Measurements from ENCODE around the gene CPNE9.

CPNE9 gene

GRCh38 chr3:9717563-9717962 lies 13.9 kb downstream of the CPNE9 start:
- Histone ChIP-seq H3K27me3 (ENCODE audit: control insufficient read depth, insufficient read depth, low read length) (no peaks in the 10 kb centered on the region; the same call in 1 of the 2 replicates), H3K4me3 (ENCODE audit: low read depth, low read length) (no peak overlapping the region), H3K9ac (ENCODE audit: low read depth, low read length) (no peak overlapping the region), H3K4me1 (ENCODE audit: control insufficient read depth, insufficient read depth, low read length) (no peaks in the 10 kb centered on the region), H3K9me3 (ENCODE audit: control insufficient read depth, insufficient read depth, low read length) (no peaks in the 10 kb centered on the region), H3K36me3 (ENCODE audit: control insufficient read depth, insufficient read depth, low read length) (no peaks in the 10 kb centered on the region), H3K27ac (ENCODE audit: low read depth, low read length) (no peak overlapping the region)

GRCh38 chr3:9718118-9718517 lies 14.5 kb downstream of the CPNE9 start:
- Histone ChIP-seq H3K9ac (ENCODE audit: low read depth, low read length) (no peak overlapping the region), H3K27me3 (ENCODE audit: control insufficient read depth, insufficient read depth, low read length) (no peaks in the 10 kb centered on the region; the same call in 1 of the 2 replicates), H3K36me3 (ENCODE audit: control insufficient read depth, insufficient read depth, low read length) (no peaks in the 10 kb centered on the region), H3K4me1 (ENCODE audit: control insufficient read depth, insufficient read depth, low read length) (no peaks in the 10 kb centered on the region), H3K4me3 (ENCODE audit: low read depth, low read length) (no peak overlapping the region), H3K27ac (ENCODE audit: low read depth, low read length) (no peak overlapping the region), H3K9me3 (ENCODE audit: control insufficient read depth, insufficient read depth, low read length) (no peaks in the 10 kb centered on the region)

GRCh38 chr3:9721015-9721699 lies 17.5 kb downstream of the CPNE9 start:
- Histone ChIP-seq H3K4me3 (ENCODE audit: low read depth, low read length) (no peak overlapping the region), H3K36me3 (ENCODE audit: control insufficient read depth, insufficient read depth, low read length) (no peaks in the 10 kb centered on the region), H3K9me3 (ENCODE audit: control insufficient read depth, insufficient read depth, low read length) (no peaks in the 10 kb centered on the region), H3K27ac (ENCODE audit: low read depth, low read length) (no peak overlapping the region), H3K9ac (ENCODE audit: low read depth, low read length) (no peak overlapping the region), H3K4me1 (ENCODE audit: control insufficient read depth, insufficient read depth, low read length) (no peaks in the 10 kb centered on the region), H3K27me3 (ENCODE audit: control insufficient read depth, insufficient read depth, low read length) (no peaks in the 10 kb centered on the region)

GRCh38 chr3:9721700-9722060 lies 18.0 kb downstream of the CPNE9 start:
- no peak overlapping the region for H3K4me3 ChIP-seq (ENCODE audit: low read depth, low read length)
- H3K36me3 ChIP-seq (ENCODE audit: control insufficient read depth, insufficient read depth, low read length): no peaks in the 10 kb centered on the region
- no peaks in the 10 kb centered on the region for H3K27me3 ChIP-seq (ENCODE audit: control insufficient read depth, insufficient read depth, low read length)

GRCh38 chr3:9725775-9726515 lies 22.3 kb downstream of the CPNE9 start:
- H3K36me3 ChIP-seq (ENCODE audit: control insufficient read depth, insufficient read depth, low read length): no peaks in the 10 kb centered on the region
- H3K9me3 ChIP-seq (ENCODE audit: control insufficient read depth, insufficient read depth, low read length): no peaks in the 10 kb centered on the region
- no peak overlapping the region for H3K9ac ChIP-seq (ENCODE audit: low read depth, low read length)
- no peak overlapping the region for H3K4me3 ChIP-seq (ENCODE audit: low read depth, low read length)
- no peak overlapping the region for H3K27ac ChIP-seq (ENCODE audit: low read depth, low read length)
- no peaks in the 10 kb centered on the region for H3K27me3 ChIP-seq (ENCODE audit: control insufficient read depth, insufficient read depth, low read length)
- peaks cover 5% of the 10 kb centered on the region; the same call in 1 of the 2 replicates for H3K4me1 ChIP-seq (ENCODE audit: control insufficient read depth, insufficient read depth, low read length)

More at GRCh38 chr3:9721700-9722060, 18.0 kb downstream of the CPNE9 start:
- Histone ChIP-seq H3K27ac (ENCODE audit: low read depth, low read length) (no peak overlapping the region), H3K9me3 (ENCODE audit: control insufficient read depth, insufficient read depth, low read length) (no peaks in the 10 kb centered on the region), H3K9ac (ENCODE audit: low read depth, low read length) (no peak overlapping the region), H3K4me1 (ENCODE audit: control insufficient read depth, insufficient read depth, low read length) (no peaks in the 10 kb centered on the region)

- no peaks in the 10 kb centered on the region for H3K9me3 ChIP-seq (ENCODE audit: control insufficient read depth, insufficient read depth, low read length)
- no peaks in the 10 kb centered on the region for H3K36me3 ChIP-seq (ENCODE audit: control insufficient read depth, insufficient read depth, low read length)
- H3K4me1 ChIP-seq (ENCODE audit: control insufficient read depth, insufficient read depth, low read length): peaks cover 5% of the 10 kb centered on the region; the same call in 1 of the 2 replicates
- no peaks in the 10 kb centered on the region for H3K27me3 ChIP-seq (ENCODE audit: control insufficient read depth, insufficient read depth, low read length)
- H3K27ac ChIP-seq (ENCODE audit: low read depth, low read length): no peak overlapping the region
- H3K9ac ChIP-seq (ENCODE audit: low read depth, low read length): no peak overlapping the region
- H3K4me3 ChIP-seq (ENCODE audit: low read depth, low read length): peak overlapping the region; percentile 65
Measured at GRCh38 chr3:9727041-9727595, 23.5 kb downstream of the CPNE9 start.

- Histone ChIP-seq H3K27me3 (ENCODE audit: control insufficient read depth, insufficient read depth, low read length) (no peaks in the 10 kb centered on the region), H3K9me3 (ENCODE audit: control insufficient read depth, insufficient read depth, low read length) (no peaks in the 10 kb centered on the region), H3K4me1 (ENCODE audit: control insufficient read depth, insufficient read depth, low read length) (peaks cover 9% of the 10 kb centered on the region), H3K27ac (ENCODE audit: low read depth, low read length) (no peak overlapping the region), H3K36me3 (ENCODE audit: control insufficient read depth, insufficient read depth, low read length) (no peaks in the 10 kb centered on the region), H3K4me3 (ENCODE audit: low read depth, low read length) (no peak overlapping the region), H3K9ac (ENCODE audit: low read depth, low read length) (no peak overlapping the region)
Measured at GRCh38 chr3:9727743-9728142, 24.1 kb downstream of the CPNE9 start.

GRCh38 chr3:9729419-9729818 lies 25.8 kb downstream of the CPNE9 start:
- H3K27ac ChIP-seq (ENCODE audit: low read depth, low read length): no peak overlapping the region
- peaks cover 13% of the 10 kb centered on the region for H3K4me1 ChIP-seq (ENCODE audit: control insufficient read depth, insufficient read depth, low read length)
- no peaks in the 10 kb centered on the region for H3K9me3 ChIP-seq (ENCODE audit: control insufficient read depth, insufficient read depth, low read length)
- no peaks in the 10 kb centered on the region for H3K27me3 ChIP-seq (ENCODE audit: control insufficient read depth, insufficient read depth, low read length)
- H3K4me3 ChIP-seq (ENCODE audit: low read depth, low read length): no peak overlapping the region
- H3K36me3 ChIP-seq (ENCODE audit: control insufficient read depth, insufficient read depth, low read length): peaks cover 8% of the 10 kb centered on the region
- H3K9ac ChIP-seq (ENCODE audit: low read depth, low read length): no peak overlapping the region

- Histone ChIP-seq H3K4me1 (ENCODE audit: control insufficient read depth, insufficient read depth, low read length) (peaks cover 13% of the 10 kb centered on the region), H3K36me3 (ENCODE audit: control insufficient read depth, insufficient read depth, low read length) (peaks cover 19% of the 10 kb centered on the region), H3K27ac (ENCODE audit: low read depth, low read length) (no peak overlapping the region), H3K27me3 (ENCODE audit: control insufficient read depth, insufficient read depth, low read length) (no peaks in the 10 kb centered on the region), H3K9me3 (ENCODE audit: control insufficient read depth, insufficient read depth, low read length) (no peaks in the 10 kb centered on the region), H3K9ac (ENCODE audit: low read depth, low read length) (no peak overlapping the region), H3K4me3 (ENCODE audit: low read depth, low read length) (peak overlapping the region; percentile 66)
Measured at GRCh38 chr3:9730657-9731205, 27.1 kb downstream of the CPNE9 start.

- Histone ChIP-seq H3K9ac (ENCODE audit: low read depth, low read length) (peak within 1 kb of the TSS; percentile 100), H3K9me3 (ENCODE audit: control insufficient read depth, insufficient read depth, low read length) (no peaks in the 10 kb centered on the region), H3K36me3 (ENCODE audit: control insufficient read depth, insufficient read depth, low read length) (peaks cover 24% of the 10 kb centered on the region), H3K27ac (ENCODE audit: low read depth, low read length) (peak within 1 kb of the TSS; percentile 98), H3K27me3 (ENCODE audit: control insufficient read depth, insufficient read depth, low read length) (no peaks in the 10 kb centered on the region), H3K4me1 (ENCODE audit: control insufficient read depth, insufficient read depth, low read length) (peaks cover 13% of the 10 kb centered on the region), H3K4me3 (ENCODE audit: low read depth, low read length) (peak within 1 kb of the TSS; percentile 98)
Measured at GRCh38 chr3:9731206-9732079, 27.8 kb downstream of the CPNE9 start, which contains the start of gene BRPF1. BRPF1 (plus strand) TSS chr3:9731735; CDS start chr3:9734141, 2,406 bp downstream.

Measured in HUES48 (cell line).